ENCODE data around the gene PPP1R8. TPM values are rescaled to one million over a fixed set of nuclear protein-coding genes. Genes with fewer than 3 reads are reported as not detected.

Gene PPP1R8
- total and polyA plus RNA-seq, 2 of the 8 experiments (the other 6 are each of a cell fraction or from before 2014, with no cell fraction given) = 33.4 to 51.8 TPM

DNA sequence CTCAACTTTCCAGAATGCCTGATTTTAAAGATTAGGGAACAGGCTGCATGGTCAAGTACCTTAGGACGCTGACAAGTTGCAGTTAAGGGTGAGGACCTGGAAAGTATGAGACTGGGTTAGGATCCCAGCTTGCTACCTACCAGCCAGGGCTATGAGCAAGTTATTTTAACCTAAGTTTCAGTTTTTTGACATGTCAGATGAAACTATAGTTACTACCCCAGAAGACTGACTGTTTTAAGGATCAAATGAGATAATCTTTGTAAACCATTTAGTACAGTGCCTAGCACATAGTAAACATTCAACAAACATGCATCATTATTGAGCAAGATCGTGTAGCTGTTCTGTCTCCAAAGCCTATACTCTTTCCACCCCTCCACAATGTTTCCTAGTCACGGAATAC lies 56.2 kb downstream of the PPP1R8 start (continued):
- no peak for TF ChIP-seq CHD7 (IDR thresholded peaks at IDR 0.05; ENCODE audit: insufficient replicate concordance, low read length)
- TF ChIP-seq EZH2 (IDR thresholded peaks at IDR 0.05; ENCODE audit: low read depth, low read length, severe bottlenecking) = no peak
- no peak for TF ChIP-seq JUND (IDR thresholded peaks at IDR 0.05; ENCODE audit: low read length)
- TF ChIP-seq GTF2F1 (IDR thresholded peaks at IDR 0.05; ENCODE audit: borderline replicate concordance, low read depth, low read length) = no peak
- TF ChIP-seq EP300 (IDR thresholded peaks at IDR 0.05; ENCODE audit: borderline replicate concordance in 1 of 2, low read depth in 2 of 2, low read length in 2 of 2) = no peak
- TF ChIP-seq TEAD4 (IDR thresholded peaks at IDR 0.05; ENCODE audit: low read depth, low read length) = no peak

All from H1 (cell line).